HG03378 (cell line): ENCODE results near the gene MKNK2.
"Not testable (repeated sequence)": the region's sequence is repeated elsewhere in the genome, so short reads cannot be mapped to it uniquely, and the experiment has no call there.

Source experiments
- ATAC-seq: cut with Tn5 transposase; IDR thresholded peaks from one replicate; pipeline ENCODE4 v1.9.1; 2021; ENCODE audit warnings: mild to moderate bottlenecking, moderate library complexity; ENCODE audit not compliant: unreplicated experiment

MKNK2 gene

GRCh38 chr19:1997353-1998233 lies 53.5 kb downstream of the MKNK2 start:
- ATAC-seq = no peak

- no peak for ATAC-seq
Measured at GRCh38 chr19:1992759-1993260, 58.2 kb downstream of the MKNK2 start.

GRCh38 chr19:1991018-1991913 lies 59.8 kb downstream of the MKNK2 start:
- no peak for ATAC-seq

- ATAC-seq = no peak
Measured at GRCh38 chr19:1990230-1991017, 60.6 kb downstream of the MKNK2 start.

GRCh38 chr19:1989513-1990229 lies 61.4 kb downstream of the MKNK2 start:
- no peak for ATAC-seq

GRCh38 chr19:1988464-1988863 lies 62.6 kb downstream of the MKNK2 start:
- not testable (repeated sequence) for ATAC-seq
